GM19328 (cell line): ENCODE data around the gene ARMCX6.
"Not testable (repeated sequence)": the region's sequence is repeated elsewhere in the genome, so short reads cannot be mapped to it uniquely, and the experiment has no call there.

Experiments
- ATAC-seq: cut with Tn5 transposase; IDR thresholded peaks from one replicate; pipeline ENCODE4 v1.9.1; 2021; ENCODE audit warnings: mild to moderate bottlenecking, moderate library complexity; ENCODE audit not compliant: unreplicated experiment

The ARMCX6 gene

GRCh38 chrX:101617211-101618191, at the start of gene ARMCX6:
TSS of gene ARMCX6 (minus strand) at chrX:101618000. CDS start at chrX:101616620, 1,380 bp downstream.
- peak; percentile 94 for ATAC-seq

- ATAC-seq = no peak
Measured at GRCh38 chrX:101659601-101660063, 41.8 kb upstream of the ARMCX6 start, which contains the start of gene ARMCX2. TSS of gene ARMCX2 (minus strand) at chrX:101659850. CDS start at chrX:101657588, 2,262 bp downstream.

DNA sequence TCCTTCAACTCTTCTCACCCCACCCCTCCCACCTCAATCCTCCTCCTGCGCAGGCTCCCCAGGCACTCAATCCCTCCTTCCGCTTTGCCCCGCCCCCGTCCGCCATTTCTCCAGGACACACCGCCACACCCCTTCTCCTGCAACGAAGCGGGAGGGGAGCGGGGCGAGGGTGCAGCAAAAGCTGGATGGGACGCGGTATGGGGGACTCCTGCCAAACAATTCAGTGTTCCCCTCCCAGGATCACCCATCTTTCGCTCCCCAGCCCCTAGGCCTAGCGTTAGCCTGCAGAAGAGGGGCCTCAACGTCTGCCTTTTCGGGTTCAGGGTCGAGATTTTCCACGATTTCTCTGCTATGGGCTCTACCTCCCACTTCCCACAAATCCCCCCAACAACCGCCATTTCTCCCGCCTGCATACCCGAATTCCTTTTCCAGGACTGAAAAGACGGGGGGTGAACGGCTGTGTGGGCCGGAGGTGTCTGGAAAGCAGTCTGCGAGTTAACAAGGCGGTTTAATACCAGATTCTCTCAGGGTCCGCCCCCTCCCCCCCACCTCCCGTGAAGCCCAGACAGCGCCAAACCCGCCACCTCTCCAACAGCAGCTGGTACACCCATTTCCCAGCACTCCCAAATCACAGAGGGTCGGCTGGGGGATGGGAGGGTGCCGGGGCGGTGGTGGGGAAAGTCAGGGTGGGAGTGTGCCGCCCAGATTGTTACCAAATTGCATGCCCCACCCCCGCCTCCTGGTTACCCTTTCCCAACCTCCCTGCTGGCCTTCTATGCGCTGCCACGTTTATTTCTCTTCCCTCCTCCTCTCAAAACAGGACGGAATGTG, 41.1 kb upstream of the ARMCX6 start:
- no peak for ATAC-seq

DNA sequence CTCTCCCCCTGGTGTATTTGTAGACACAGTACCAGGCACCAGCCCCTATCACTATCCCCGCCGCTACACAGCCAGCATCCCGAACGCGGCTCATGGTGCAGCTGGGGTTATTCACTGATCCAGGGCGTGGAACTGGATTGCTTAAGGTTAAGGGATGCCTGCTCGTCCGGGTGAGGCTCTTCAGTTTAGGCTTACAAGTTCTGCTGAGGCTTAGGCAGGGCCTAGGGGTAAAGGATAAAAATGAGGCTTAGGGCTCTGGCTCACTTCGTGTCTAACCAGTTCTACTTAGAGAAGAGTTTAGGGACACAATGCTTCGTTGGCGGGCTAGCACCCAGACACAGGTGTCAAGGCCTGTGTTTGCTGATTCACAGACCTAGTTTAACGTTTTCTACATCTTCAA, 39.7 kb upstream of the ARMCX6 start:
- no peak for ATAC-seq

DNA sequence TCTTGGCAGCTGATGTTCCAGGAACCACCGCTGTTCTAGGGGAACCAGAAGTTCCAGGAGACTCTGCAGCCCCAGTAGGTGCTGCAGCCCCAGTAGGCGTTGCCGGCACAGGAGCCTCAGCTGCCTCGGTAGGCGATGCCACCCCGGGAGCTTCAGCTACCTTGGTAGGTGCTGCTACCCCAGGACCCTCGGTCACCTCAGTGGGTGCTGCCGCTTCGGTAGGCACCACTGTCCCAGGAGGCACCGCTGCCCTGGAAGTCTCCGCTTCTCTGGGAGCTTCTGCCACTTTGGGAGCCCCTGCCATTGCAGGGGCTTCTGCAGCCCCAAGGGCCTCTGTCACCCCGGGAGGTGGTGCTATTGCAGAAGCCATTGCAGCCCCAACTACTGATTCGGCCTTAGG, 39.0 kb upstream of the ARMCX6 start:
- ATAC-seq = no peak

- no peak for ATAC-seq
Measured at GRCh38 chrX:101655534-101655933, 37.7 kb upstream of the ARMCX6 start.

GRCh38 chrX:101647716-101648115, 29.9 kb upstream of the ARMCX6 start:
- not testable (repeated sequence) for ATAC-seq

GRCh38 chrX:101642093-101642492, 24.3 kb upstream of the ARMCX6 start:
- no peak for ATAC-seq

- no peak for ATAC-seq
Measured at GRCh38 chrX:101639583-101639982, 21.8 kb upstream of the ARMCX6 start.

GRCh38 chrX:101619364-101619763, 1.6 kb upstream of the ARMCX6 start:
- no peak for ATAC-seq

- ATAC-seq = no peak
Measured at GRCh38 chrX:101605728-101606127, 12.1 kb downstream of the ARMCX6 start.

- no peak for ATAC-seq
Measured at GRCh38 chrX:101605146-101605545, 12.7 kb downstream of the ARMCX6 start.

GRCh38 chrX:101602077-101602476, 15.7 kb downstream of the ARMCX6 start:
- ATAC-seq = no peak

DNA sequence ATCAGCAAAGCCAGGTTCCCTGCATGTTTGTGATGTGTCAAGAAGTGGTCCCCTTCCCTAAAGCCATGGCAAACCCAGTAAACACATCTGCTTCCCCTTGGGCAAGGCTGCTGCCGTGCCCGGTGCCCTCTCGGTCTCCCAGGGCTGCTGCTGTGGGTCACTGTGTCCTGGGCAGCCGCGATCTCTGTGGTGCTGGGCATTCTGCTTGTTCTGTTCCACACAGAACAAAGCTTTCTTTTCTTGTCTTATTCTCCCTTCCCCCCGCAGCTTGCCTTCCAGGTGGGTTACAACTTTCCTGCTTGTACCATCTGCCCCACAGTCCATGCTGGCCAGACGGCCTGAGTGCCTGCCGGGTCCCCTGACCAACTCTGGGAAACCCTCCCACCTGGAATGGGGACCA, 18.2 kb downstream of the ARMCX6 start:
- not testable (repeated sequence) for ATAC-seq

DNA sequence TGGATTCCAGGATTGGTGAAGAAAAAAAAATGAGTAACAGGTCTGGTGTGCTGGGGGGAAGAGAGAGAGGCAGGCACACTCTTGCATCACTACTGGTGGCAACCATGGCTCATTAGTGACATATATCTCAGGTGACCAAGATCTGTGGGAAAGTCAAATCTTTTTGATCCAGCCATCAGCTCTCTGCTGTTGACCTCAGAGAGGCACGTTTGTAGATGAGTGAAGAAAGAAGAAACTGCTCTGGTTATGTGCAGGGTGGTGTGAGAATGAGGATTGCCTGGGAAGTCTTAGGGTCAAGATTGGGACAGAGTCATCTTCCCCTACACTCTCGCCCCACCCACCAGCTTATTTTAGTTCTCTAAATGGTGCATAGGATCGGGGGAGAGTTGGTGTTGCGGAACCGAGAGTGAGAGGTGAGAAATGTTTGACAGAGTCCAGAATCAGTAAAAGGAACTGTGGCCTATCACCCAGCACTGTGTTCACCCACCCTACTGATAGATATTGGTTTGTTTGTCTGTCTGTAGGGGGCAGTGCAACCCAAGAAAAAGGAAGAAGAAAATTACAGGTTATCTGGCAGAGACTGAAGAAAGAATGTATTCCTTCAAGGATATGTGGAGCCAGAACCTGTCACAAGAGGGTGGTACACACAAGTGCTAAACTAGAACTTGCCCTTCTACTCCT, 21.9 kb downstream of the ARMCX6 start:
- ATAC-seq = peak; percentile 96
